GM19397 (cell line): ENCODE data around the gene VEGFA.

Experiments used
- ATAC-seq: cut with Tn5 transposase; IDR thresholded peaks from one replicate; pipeline ENCODE4 v1.9.1; 2021; ENCODE audit warnings: mild to moderate bottlenecking, moderate library complexity; ENCODE audit not compliant: unreplicated experiment

Gene VEGFA

DNA sequence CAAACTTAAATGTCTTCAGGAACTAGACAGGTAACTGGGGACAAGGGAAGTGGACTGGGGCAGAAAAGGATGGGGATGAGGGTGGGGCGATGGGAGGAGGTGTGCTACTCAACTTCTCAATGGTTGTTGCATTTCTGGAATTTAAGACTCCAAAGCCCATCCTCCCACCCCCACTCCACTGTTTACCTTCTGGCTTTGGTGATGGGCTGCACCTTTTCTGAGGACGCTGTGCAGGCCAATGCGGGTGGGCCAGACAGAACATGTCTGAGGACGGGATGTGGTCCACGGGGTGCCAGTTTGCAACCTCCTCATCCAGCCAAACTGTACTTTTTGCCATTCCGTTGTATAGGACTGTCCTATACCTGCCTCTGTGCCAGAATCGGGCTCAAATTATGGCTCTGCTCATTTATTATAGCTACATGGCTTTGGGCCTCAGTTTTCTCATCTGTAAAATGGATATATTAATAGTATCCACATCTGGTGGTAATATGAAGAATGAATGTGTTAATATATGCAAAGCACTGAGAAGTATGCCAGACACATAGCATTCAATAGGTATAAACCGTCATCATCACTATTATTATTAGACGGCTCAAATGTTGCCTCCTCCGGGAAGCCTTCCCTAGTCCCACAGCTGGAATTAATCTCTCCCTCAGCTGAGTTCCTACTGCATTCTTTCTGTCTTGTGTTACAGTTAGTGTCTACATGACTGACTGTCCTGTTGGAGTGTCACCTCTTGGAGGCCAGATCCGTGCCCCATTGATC, 31.0 kb upstream of the VEGFA start:
- no peak for ATAC-seq

DNA sequence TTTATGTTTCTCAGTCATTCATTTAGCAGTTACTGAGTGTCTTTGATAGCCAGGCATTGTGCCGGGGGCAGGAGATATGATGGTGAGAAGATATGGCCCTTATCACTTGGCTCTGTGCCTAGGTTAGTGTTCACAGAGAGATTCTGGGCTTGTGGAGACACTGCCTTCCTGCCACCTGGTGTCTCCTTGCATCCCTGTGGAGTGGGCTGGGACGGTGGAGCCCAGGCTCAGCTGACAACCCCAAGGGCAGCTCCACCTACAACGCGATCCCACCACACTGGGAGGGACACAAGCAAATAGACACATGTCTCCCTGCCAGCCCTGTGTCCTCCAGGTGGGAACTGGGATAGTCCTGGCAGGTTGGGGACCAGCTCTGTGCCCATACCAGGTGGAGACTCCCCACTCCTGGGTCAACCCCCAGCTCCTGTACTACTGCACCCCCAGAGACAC, 30.3 kb upstream of the VEGFA start:
- ATAC-seq, result no peak

DNA sequence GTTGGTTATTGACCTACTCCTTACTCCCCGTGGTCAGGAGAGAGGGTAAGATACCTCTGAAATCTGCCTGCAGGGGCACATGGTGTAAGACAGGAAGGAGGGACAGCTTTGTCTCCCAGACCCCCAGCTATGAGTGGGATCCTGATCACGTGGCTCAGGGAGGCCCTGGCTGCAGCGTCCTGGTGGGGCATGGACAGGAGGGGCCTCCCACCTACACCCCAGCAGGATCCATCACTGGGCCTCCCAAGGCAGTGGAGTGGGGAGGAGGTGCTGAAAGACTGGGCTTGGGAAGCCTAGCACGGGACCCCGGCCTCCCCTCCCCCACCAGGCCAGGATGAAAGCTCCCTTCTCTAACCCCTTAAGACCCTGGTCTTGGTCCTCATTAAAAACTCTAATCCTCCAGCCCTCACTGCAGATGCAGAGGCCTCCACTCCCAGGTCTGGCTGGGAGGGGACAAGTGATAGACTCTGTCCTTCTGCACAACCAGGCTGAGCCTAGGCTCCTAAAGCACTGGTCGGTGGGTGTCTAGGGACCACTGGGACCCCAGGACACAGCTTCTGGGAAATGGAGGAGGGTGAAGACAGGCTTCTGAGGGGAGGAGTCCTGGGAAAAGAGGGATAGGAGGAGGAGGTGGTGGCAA, 29.6 kb upstream of the VEGFA start:
- no peak for ATAC-seq

DNA sequence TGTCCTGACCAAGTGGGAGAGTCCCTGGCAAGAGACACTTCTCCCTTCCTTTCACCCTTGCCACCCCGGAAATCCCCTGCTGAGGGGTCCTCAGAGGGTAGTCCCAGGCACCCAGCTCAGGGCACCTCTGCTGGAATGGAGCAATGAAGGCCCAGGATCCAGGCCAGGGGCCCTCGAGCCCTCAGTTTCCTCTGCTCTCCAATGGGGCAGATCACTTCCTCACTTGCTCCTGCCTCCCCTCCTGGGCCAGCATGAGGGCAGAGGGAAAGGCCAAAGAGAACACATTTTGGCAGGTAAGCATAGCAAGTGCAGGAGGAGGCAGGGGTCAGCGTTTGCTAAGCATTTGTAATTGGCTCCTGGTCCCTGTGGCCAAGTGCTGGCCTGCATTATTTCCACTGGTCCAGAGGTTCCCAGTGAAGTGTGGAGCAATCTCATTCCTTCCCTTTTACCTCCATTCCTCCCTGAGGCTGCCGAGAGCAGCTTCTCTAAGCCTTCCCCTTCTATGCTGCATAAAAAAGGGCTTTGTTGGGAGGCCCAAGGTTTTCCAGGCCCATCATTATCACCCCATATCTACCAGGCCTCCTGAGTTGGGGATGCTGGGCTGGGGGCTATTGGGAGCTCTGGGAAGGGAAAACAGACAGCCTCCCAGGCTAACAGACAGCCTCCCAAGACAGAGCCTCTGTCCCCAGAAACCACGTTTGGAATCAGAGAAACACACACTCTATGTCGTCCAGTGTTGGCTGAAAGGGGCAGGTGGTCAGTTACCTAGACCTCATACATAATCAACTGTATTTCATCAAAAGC, 28.8 kb upstream of the VEGFA start:
- no peak for ATAC-seq

DNA sequence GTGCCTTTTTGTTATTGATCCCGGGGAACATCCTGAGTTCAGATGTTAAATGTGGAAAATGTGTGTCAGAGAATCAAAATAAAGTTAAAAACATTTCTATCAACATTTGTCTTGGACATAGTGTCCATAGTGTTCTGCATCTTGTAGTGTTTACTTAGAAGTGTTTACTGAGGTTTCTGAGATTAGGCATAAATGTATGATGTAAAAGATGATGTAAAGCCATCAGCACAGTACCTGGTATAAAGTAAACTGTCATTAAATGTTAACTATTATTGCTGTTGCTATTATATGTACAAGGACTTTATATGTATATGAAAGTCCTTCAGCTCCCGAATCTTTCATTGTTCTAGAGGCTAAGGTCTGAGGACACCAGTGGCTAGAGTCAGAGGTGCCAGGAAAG, 28.2 kb upstream of the VEGFA start:
- no peak for ATAC-seq

DNA sequence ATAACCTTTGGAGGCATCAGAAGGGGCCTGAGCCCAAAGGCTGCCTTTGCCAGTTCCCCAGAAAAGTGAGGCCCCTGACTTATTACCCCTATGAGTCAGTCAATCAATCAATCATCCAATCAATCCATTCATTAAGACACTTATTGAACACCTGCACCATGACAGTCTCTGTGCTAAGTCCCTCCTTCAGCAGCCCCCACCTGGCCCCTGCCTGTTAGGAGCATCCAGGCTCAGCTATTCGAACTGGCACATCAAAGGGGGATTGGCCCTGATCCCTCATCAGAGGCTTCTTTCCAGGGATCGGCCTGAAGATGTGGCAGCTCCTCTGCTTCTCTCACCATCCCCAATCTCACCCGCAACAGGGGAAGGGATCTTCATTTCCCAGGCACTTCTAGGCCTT, 27.7 kb upstream of the VEGFA start:
- ATAC-seq, result no peak

DNA sequence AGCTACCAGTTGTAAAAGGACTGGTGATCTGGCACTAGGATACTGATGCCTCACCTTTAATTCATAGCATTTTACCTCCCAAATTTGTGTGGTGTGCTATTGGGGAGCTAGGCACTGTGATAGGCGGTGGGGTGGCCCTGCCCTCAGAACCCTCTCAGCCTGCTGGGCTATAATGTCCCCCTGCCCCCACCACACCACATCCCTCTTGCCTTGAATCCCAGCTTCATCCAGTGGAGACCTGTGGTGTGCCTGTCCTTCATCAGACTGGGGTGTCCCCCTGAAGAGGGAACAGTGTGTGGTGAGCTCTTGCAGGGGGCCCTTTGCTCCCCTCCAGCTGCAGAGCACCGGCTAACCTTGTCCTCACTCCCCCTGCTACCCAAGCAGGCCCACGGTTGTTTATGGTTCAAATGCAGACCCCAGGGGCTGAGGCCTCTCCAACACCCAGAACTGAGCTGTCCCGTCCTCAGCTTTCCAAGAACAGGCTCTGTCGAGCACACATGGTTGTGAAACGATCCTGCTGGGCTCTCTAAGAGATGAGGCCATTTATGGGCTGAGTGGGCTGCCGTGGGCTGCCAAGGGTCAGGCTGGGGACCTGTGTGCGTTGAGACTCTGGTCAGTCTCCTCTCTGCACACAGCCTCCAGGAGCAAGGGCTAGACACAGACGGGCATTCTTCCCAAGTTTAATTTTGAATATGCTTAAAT, 26.9 kb upstream of the VEGFA start:
- ATAC-seq, result no peak

DNA sequence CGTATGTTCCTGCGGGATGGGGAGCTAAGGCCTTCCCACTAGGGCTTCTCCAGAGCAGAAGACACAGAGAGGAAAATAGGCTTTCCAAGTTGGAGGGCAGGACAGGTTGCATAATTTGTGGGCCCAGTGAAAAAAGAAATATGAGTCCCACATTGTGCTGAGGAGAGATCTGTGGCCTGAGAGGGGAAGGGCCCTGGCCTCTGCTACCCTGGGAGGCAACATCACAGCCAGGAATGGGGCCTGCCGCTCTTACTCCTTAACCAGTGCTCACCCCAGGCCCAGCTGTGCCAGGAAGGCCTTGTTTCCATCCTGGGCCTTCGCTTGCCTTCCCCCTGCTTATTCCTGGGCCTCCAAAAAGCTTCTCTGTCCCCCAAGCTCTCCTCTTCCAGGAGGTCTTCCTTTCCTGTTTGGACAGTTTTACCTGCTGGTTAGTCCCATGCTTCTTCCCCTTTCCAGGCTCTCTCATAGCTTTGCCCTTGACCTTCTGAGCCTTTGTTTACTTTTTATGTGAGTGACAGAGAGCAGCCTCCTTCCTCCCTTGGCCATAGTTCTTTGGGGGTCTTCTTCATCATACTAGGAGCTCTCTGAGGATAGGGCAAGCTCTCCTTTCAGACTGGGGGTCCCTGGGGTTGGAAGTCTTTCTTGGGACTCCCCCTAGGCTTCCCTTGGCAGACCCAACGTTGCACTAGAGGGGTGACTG, 26.2 kb upstream of the VEGFA start:
- ATAC-seq, result no peak

DNA sequence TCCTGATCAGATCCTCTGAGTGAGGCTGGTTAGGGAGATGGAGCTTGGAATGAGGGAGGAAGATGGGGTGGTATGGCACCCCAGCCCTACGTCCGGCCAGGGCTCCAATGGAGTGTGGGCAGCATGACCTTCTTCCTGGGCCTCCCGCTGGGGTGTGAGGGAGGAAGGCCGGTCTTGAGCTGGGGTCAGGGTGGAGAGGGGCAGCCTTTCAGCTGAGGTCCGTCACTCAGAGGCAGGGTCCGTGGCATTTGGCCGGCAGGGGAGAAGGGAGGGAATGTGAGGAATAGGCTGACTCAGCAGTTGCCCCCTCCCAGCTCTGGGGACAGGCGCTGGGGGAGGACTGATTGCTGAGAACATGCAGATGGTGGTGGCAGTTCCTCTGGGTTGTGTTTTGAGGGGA, 25.5 kb upstream of the VEGFA start:
- no peak for ATAC-seq

DNA sequence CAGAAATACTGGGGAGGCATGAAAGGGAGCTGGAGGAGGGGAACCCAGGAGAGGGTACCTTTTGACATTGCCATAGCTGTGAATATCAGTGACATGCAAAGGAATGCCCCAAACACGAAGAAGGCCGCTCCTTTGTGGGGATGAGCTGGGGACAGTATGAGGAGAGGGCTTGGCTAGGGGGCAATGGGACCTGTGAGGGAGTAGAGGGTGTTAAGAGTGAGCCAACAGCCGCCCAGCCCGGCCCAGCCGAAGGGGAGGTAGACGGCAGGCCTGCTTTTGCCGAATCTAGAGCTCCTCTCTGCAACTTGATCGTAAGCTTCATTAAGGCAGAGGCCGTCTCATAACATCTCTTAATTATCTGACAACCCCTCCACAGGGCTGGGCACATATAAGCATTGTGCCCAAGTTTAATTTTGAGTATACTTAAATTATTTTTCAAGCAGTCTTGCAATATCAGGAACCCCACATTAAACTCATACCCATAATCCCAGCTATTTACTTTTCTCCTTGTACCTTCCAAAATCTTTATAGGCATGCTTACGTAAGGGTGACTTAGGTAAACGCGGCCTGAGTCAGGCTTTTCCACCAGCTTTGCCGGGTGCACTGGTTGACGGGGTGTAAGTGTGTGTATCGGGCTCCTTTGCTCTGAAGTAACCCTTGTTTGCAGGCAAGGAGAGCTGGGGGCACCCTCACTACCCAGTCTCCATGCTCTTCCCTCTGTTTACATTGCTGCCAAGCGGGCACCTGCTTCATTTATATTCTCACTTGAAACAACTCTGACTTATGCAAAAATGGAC, 24.9 kb upstream of the VEGFA start:
- no peak for ATAC-seq

DNA sequence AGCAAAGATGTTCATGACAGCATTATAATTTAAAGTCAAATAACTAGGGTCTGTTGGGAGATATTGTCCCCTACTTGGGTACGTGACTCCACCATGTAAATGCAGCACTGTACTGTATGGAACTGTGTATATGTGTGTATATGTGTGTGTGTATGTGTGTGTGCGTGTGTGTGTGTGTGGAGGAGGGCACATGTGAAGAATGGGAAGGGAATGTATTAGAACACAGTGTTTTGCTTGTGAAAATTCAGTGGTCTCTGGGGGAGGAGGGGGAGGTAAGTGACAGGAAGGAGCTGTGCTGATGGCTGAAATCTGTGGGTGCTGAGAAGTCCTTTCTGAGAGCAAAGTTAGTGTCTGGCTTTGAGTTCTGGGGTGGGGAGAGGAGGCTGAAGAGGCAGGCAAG, 23.9 kb upstream of the VEGFA start:
- no peak for ATAC-seq

DNA sequence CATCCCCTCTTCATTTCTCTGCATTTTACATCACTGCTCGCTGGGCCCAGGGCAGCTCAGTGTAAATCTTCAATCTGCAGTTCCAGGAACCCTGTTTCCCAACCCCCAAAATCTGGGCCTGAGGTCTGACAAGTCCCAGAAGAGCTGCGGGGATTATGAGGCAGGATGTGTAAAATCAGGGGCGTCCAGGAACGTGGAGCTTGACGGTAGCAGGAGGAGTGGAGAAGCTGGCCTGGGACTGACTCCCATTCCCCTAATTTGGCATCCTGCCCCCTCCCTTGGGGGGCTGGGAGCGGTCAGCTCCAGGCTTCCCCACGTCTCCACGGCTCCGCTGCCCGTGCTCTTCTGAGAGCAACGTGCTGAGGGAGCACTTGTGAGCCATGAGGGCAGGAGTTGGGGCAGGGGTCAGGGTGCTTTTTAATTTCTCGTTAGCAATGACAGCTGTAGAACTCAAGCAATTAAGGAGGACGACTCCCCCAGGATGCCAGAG, 23.4 kb upstream of the VEGFA start:
- ATAC-seq, result no peak

DNA sequence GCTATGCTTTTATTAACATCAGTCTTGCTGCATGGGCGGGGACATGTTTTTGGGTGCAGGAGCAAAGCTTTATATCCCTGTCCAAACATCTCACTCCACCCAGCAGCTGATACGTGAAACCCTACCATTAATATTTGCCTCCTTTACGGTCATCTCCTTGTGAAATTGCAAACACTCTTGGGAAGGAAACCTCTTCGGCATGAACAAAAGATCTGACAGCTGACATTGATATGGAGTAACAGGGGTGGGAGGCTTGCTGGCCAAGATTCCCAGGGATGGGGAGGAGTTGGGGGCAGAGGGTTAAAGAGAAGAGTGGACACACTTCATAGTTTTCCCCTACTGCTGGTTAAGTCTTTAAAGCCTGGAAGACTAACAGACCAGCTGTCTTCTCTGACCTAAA, 22.2 kb upstream of the VEGFA start:
- ATAC-seq, result no peak

DNA sequence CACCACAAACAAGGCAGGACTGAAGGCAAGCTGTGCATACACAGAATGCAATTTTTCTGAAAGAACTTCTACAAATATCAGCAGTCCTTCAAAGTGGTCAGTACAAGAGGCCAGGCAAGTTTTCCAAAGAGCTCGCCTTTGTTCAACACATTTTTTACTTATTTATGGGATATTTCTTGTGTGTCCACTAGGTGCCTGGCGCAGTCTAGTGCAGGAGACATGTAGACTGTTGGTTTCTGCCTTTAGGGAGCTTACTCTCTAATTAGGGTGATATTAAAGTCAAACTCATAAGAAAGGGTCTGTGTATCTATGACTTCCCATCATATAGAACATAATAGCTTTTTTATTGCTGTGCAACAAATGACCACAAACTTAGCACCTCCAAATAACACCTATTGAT, 21.2 kb upstream of the VEGFA start:
- no peak for ATAC-seq

DNA sequence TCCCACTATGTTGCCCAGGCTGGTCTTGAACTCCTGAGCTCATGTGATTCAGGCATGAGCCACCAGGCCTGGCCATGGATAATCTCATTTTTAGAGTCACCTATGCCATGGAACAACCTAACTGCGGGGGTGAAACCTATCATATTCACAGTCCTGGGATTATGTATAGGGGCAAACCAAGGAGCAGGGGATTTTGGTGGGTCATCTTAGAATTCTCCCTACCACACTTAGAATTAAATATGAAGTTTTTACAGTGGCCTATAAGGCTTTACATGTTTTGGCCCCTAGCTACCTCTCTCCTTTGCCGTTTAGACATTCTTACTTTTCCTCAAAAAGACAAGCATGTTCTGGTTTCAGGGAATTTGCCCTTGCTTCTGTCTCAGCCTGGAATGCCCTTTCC, 20.6 kb upstream of the VEGFA start:
- ATAC-seq, result no peak

DNA sequence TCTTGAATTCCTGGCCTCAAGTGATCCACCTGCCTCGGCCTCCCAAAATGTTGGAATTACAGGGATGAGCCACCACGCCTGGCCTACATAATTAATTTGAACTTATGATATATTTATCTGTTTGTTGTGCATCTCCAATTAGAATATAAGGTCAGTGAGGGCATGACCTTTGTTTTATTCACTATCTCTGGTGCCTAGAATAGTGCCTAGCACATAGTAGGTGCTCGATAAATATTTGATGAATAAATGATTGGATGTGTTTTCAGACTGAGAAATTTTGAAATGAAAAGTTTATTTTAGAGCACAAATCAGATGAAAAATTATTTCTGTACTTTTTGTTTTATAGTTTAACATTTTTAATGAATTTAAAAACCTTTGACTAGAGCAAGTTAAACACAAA, 19.4 kb upstream of the VEGFA start:
- ATAC-seq, result no peak

DNA sequence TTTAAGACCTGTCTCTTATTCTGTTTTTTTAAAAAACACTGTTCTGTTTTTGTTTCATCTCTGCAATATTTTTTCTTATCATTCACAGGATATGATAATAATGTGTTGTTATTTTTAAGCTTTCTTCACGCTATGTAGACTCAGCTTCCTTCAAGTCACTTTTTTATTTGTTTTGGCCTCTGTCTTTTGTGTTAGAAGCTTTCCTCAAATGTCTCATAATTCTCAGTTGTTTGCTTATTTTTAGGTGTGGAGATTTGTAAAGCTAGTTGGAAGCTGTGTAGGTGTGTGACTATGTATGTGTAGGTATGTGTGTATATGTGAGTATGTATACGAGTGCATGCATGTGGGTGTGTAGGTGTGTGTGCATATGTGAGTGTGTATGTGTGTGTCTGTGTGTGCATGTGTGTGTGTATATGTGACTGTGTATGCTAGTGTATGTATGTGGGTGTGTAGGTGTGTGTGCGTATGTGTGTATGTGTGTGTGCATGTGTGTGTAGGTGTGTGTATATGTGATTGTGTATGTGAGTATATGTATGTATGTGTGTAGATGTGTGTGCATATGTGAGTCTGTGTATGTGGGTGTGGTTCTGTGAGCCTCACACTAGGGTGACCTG, 16.3 kb upstream of the VEGFA start:
- no peak for ATAC-seq

DNA sequence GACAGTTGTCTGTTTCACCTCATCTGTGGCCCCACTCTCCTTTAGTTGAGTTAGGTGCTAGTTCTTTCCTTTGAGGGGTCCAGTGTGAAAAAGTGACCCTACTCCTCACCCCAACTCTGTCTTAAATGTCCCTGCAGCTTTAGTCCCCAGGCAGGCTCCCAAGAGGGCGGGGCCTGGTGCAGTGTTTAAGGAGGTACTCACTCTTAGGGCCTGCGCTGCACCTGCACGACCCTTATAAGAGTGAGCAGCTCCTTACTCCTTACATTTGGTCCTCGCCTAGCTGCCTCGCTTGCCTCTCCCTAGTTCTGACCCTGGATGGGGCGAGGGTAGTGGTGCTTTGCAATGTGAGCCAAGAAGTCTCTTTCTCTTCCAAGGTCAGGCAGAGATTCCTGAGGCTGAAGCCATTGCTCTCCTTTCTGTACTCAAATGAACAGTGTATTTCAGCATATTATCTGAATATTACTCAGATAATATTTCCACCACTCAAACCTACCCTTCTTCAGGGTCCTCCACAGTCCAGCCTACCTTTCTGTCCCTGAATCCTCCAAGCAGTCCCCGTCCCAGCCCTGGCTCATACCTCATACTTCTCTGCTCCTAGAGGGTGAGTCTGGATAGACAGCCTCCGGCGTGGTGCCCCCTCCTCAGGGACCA, 11.9 kb upstream of the VEGFA start:
- ATAC-seq, result no peak

DNA sequence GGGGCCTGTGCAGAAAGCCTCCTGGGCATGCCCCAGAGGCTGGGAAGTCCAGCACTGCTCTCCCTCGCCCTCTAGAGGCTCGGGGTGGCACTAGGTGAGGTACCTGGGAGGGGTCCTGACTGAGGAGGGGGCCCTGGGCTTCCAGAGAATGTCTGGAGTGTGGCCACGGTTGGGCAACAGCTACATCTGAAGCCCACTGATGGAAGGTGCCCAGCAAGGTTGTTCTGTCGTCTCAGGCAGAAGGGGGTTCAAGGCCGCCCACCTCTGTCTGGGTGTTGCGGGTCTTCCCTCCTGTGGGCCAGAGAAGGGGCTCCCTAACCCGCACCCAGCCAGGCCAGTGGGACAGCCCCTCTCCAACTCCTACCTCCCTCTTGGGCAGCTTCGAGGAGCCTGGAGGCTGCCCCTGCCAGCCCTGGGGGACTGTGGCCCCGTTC, 11.4 kb upstream of the VEGFA start:
- no peak for ATAC-seq
